ENCODE measurements around the gene TMEM201.

TMEM201 gene

GRCh38 chr1:9590201-9590600, 1.5 kb downstream of the TMEM201 start:
- TF ChIP-seq SIN3A (IDR thresholded peaks at IDR 0.05; ENCODE audit: borderline replicate concordance, insufficient read depth, low read length): no peak

- TF ChIP-seq, protein P1, sequence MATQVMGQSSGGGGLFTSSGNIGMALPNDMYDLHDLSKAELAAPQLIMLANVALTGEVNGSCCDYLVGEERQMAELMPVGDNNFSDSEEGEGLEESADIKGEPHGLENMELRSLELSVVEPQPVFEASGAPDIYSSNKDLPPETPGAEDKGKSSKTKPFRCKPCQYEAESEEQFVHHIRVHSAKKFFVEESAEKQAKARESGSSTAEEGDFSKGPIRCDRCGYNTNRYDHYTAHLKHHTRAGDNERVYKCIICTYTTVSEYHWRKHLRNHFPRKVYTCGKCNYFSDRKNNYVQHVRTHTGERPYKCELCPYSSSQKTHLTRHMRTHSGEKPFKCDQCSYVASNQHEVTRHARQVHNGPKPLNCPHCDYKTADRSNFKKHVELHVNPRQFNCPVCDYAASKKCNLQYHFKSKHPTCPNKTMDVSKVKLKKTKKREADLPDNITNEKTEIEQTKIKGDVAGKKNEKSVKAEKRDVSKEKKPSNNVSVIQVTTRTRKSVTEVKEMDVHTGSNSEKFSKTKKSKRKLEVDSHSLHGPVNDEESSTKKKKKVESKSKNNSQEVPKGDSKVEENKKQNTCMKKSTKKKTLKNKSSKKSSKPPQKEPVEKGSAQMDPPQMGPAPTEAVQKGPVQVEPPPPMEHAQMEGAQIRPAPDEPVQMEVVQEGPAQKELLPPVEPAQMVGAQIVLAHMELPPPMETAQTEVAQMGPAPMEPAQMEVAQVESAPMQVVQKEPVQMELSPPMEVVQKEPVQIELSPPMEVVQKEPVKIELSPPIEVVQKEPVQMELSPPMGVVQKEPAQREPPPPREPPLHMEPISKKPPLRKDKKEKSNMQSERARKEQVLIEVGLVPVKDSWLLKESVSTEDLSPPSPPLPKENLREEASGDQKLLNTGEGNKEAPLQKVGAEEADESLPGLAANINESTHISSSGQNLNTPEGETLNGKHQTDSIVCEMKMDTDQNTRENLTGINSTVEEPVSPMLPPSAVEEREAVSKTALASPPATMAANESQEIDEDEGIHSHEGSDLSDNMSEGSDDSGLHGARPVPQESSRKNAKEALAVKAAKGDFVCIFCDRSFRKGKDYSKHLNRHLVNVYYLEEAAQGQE (IDR thresholded peaks at IDR 0.05; ENCODE audit: insufficient read depth in 1 of 2, low read depth in 2 of 2, low read length in 2 of 2): no peak
- TF ChIP-seq FOXP2 (optimal IDR thresholded peaks at IDR 0.05; ENCODE audit: borderline replicate concordance, extremely low read depth, extremely low read length, insufficient read depth) (no peak), POLR2AphosphoS5 (IDR thresholded peaks at IDR 0.05; ENCODE audit: low read depth, low read length) (no peak), SIN3A (IDR thresholded peaks at IDR 0.05; ENCODE audit: borderline replicate concordance, insufficient read depth, low read length) (no peak), TAF1 (IDR thresholded peaks at IDR 0.05; ENCODE audit: borderline replicate concordance, insufficient read depth, low read length) (no peak)
These were observed 2.4 kb downstream of the TMEM201 start for GRCh38 chr1:9590945-9591668.

DNA sequence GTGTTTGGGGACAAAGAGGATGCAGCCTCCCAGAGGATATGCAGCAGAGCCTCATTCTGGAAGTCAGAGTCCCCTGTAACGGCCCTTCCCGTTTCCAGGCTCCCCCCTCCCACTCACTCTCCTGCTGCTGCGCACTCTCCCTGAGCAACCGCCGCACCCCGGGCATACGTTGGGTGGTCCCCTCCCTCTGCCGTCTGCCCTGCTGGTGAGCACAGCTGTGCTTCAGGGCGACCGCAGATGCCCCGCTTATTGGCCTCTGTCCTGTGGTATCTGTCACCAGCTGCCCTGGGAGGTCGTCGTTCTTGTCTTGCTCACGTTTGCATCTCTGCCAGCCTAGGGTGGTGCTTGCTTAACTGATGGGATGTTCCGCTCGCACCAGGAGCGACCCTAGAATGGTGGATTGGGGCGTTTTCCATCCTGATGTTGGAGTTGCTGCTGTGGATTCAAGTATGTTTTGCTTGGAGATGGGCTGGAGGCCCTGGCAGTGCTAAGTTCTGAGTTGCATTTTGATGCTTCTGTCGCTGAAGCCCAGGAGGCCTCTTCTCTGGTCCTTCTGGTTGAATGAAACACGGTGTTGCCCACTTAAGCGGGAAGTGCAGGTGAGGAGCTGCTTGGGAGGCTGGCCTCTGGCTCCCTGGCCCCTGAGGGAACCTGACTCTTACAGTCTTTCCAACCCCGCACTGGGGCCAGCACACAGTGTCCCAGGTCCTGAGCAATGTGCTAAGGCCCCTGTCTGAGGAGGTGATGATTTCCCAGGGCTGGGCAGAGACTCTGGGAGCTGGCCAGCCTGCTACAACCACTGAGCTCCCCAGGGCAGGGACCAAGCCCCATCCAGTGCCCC, 3.2 kb downstream of the TMEM201 start:
- TF ChIP-seq, protein P1 (IDR thresholded peaks at IDR 0.05; ENCODE audit: insufficient read depth in 1 of 2, low read depth in 2 of 2, low read length in 2 of 2): no peak
- no peak for TF ChIP-seq FOXP2 (optimal IDR thresholded peaks at IDR 0.05; ENCODE audit: borderline replicate concordance, extremely low read depth, extremely low read length, insufficient read depth)
- TF ChIP-seq POLR2AphosphoS5 (IDR thresholded peaks at IDR 0.05; ENCODE audit: low read depth, low read length): no peak
- no peak for TF ChIP-seq TAF1 (IDR thresholded peaks at IDR 0.05; ENCODE audit: borderline replicate concordance, insufficient read depth, low read length)
- no peak for TF ChIP-seq SIN3A (IDR thresholded peaks at IDR 0.05; ENCODE audit: borderline replicate concordance, insufficient read depth, low read length)

GRCh38 chr1:9592510-9593075, 3.9 kb downstream of the TMEM201 start:
- no peak for TF ChIP-seq FOXP2 (optimal IDR thresholded peaks at IDR 0.05; ENCODE audit: borderline replicate concordance, extremely low read depth, extremely low read length, insufficient read depth)
- TF ChIP-seq SIN3A (IDR thresholded peaks at IDR 0.05; ENCODE audit: borderline replicate concordance, insufficient read depth, low read length): no peak
- TF ChIP-seq TAF1 (IDR thresholded peaks at IDR 0.05; ENCODE audit: borderline replicate concordance, insufficient read depth, low read length): no peak
- TF ChIP-seq, protein P1 (IDR thresholded peaks at IDR 0.05; ENCODE audit: insufficient read depth in 1 of 2, low read depth in 2 of 2, low read length in 2 of 2): no peak
- TF ChIP-seq POLR2AphosphoS5 (IDR thresholded peaks at IDR 0.05; ENCODE audit: low read depth, low read length): no peak

DNA sequence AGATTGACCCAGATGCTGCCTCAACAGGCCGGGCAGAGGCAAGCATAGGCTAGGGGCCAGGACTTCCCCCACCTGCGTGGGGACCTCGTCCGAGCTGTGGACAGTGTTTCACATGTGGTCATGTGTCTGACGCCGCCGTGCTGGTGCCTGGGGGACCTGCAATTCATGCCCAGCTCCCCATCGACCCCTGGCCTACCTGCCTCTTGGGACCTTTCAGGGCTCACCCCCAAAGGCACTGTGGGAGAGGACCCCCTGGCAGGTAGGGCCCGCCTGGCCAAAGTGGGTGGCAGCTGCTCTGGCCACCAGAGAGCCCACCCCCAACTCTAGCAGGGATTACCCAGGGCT, 4.4 kb downstream of the TMEM201 start:
- TF ChIP-seq TAF1 (IDR thresholded peaks at IDR 0.05; ENCODE audit: borderline replicate concordance, insufficient read depth, low read length): no peak
- no peak for TF ChIP-seq SIN3A (IDR thresholded peaks at IDR 0.05; ENCODE audit: borderline replicate concordance, insufficient read depth, low read length)
- TF ChIP-seq POLR2AphosphoS5 (IDR thresholded peaks at IDR 0.05; ENCODE audit: low read depth, low read length): no peak
- TF ChIP-seq, protein P1 (IDR thresholded peaks at IDR 0.05; ENCODE audit: insufficient read depth in 1 of 2, low read depth in 2 of 2, low read length in 2 of 2): no peak
- no peak for TF ChIP-seq FOXP2 (optimal IDR thresholded peaks at IDR 0.05; ENCODE audit: borderline replicate concordance, extremely low read depth, extremely low read length, insufficient read depth)

Data from PFSK-1 (cell line).